ENCODE measurements around the gene RALGAPA1. TPM values are rescaled to one million over a fixed set of nuclear protein-coding genes. Genes with fewer than 3 reads are reported as not detected.

The RALGAPA1 gene
- total RNA-seq, 1 donor from 2014 or later: 61.0 TPM

DNA sequence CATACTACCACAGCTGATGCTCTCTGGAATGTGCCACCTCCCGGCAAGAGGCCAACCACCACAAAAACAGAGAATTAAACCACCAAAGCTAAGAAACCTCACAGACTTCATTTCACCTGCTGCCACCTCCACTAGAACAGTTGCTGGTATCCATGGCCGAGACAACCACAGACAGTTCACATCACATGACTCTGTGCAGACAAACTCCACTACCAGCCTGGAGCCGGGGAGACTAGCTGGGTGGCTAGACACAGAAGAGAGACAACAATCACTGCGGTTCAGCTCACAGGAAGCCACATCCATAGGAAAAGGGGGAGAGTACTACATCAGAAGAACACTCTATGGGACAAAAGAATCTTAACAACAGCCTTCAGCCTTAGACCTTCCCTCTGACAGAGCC is 78.2 kb downstream of the RALGAPA1 start:
- DNase-seq: no peak
- peaks cover 2% of the 10 kb centered on the region for H3K27me3 Mint-ChIP-seq (ENCODE audit: unreplicated experiment)
- no peaks in the 10 kb centered on the region for H3K9me3 Mint-ChIP-seq (ENCODE audit: unreplicated experiment)
- H3K4me3 Mint-ChIP-seq (ENCODE audit: unreplicated experiment): no peak overlapping the region
- peaks cover 29% of the 10 kb centered on the region for H3K36me3 Mint-ChIP-seq (ENCODE audit: unreplicated experiment)
- H3K27ac Mint-ChIP-seq (ENCODE audit: unreplicated experiment): no peak overlapping the region
- TF ChIP-seq, protein P1, sequence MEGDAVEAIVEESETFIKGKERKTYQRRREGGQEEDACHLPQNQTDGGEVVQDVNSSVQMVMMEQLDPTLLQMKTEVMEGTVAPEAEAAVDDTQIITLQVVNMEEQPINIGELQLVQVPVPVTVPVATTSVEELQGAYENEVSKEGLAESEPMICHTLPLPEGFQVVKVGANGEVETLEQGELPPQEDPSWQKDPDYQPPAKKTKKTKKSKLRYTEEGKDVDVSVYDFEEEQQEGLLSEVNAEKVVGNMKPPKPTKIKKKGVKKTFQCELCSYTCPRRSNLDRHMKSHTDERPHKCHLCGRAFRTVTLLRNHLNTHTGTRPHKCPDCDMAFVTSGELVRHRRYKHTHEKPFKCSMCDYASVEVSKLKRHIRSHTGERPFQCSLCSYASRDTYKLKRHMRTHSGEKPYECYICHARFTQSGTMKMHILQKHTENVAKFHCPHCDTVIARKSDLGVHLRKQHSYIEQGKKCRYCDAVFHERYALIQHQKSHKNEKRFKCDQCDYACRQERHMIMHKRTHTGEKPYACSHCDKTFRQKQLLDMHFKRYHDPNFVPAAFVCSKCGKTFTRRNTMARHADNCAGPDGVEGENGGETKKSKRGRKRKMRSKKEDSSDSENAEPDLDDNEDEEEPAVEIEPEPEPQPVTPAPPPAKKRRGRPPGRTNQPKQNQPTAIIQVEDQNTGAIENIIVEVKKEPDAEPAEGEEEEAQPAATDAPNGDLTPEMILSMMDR (IDR thresholded peaks at IDR 0.05; ENCODE audit: partially characterized antibody, unreplicated experiment): no peak
- H3K4me1 Mint-ChIP-seq (ENCODE audit: low read depth, unreplicated experiment): no peaks in the 10 kb centered on the region

DNA sequence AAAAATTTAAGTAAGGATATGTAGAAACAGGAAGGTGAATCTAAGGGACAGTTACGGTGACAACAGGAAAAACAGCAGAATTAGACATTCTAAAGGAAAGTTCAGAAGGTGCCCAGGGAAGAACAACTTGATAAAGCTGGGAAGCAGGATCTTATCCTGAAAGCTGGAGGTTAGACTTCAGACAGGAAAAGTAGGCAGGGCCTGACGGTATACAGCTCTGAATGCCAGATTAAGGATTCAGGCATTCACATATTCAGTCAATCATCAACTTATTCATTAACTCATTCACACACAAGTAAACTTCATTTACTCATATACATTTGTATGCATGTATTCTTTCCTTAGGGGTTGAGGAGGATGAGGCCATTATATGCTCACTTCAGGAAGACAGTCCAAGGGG is 81.3 kb downstream of the RALGAPA1 start:
- H3K4me3 Mint-ChIP-seq (ENCODE audit: unreplicated experiment): no peak overlapping the region
- no peaks in the 10 kb centered on the region for H3K27me3 Mint-ChIP-seq (ENCODE audit: unreplicated experiment)
- no peak for DNase-seq
- TF ChIP-seq, protein P1 (IDR thresholded peaks at IDR 0.05; ENCODE audit: partially characterized antibody, unreplicated experiment): no peak
- no peak overlapping the region for H3K27ac Mint-ChIP-seq (ENCODE audit: unreplicated experiment)
- H3K36me3 Mint-ChIP-seq (ENCODE audit: unreplicated experiment): peaks cover 14% of the 10 kb centered on the region
- H3K4me1 Mint-ChIP-seq (ENCODE audit: low read depth, unreplicated experiment): no peaks in the 10 kb centered on the region
- H3K9me3 Mint-ChIP-seq (ENCODE audit: unreplicated experiment): no peaks in the 10 kb centered on the region

DNA sequence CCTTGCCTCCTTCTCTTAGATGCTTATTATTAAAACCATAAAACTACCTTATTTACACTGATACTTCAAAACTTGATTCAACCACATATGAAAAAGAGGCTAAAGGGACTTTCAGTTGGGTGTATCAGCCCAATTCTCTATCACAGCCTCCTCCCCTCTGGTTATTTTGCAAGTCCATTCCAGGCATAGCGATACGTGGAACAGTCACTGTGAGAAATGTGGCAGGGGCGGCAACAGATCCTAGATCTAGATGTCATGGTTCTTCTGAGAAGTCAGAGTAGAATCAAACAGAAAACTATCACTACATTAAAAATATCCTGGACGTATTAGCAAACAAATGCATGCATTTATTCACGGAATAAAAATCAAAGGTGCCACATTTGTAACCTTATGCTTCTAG is 83.2 kb downstream of the RALGAPA1 start:
- Mint-ChIP-seq H3K27ac (ENCODE audit: unreplicated experiment) (no peak overlapping the region), H3K9me3 (ENCODE audit: unreplicated experiment) (no peaks in the 10 kb centered on the region), H3K4me3 (ENCODE audit: unreplicated experiment) (no peak overlapping the region), H3K4me1 (ENCODE audit: low read depth, unreplicated experiment) (no peaks in the 10 kb centered on the region), H3K36me3 (ENCODE audit: unreplicated experiment) (peaks cover 13% of the 10 kb centered on the region), H3K27me3 (ENCODE audit: unreplicated experiment) (no peaks in the 10 kb centered on the region)
- TF ChIP-seq, protein P1 (IDR thresholded peaks at IDR 0.05; ENCODE audit: partially characterized antibody, unreplicated experiment): no peak
- no peak for DNase-seq

DNA sequence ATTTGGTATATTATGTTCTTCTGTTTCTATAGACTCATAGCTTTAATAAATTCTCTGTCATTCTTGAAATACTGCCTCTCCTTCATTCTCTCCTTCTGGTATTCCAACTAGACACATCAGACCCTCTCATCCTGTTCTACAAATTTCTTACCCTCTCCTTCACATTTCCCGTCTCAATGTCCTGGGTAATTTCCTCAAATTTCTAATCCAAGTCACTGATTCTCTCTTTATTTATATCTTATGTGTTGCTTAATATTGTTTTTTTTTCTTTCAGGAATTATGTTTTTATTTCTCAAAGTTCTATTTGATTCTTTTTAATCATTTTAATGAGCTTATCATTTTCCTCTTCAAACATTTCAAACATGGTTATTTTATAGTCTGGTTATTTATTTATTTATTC is 94.0 kb downstream of the RALGAPA1 start:
- no peak for DNase-seq
- Mint-ChIP-seq H3K27me3 (ENCODE audit: unreplicated experiment) (no peaks in the 10 kb centered on the region), H3K4me1 (ENCODE audit: low read depth, unreplicated experiment) (no peaks in the 10 kb centered on the region), H3K4me3 (ENCODE audit: unreplicated experiment) (no peak overlapping the region), H3K27ac (ENCODE audit: unreplicated experiment) (no peak overlapping the region), H3K9me3 (ENCODE audit: unreplicated experiment) (no peaks in the 10 kb centered on the region), H3K36me3 (ENCODE audit: unreplicated experiment) (peaks cover 6% of the 10 kb centered on the region)
- TF ChIP-seq, protein P1 (IDR thresholded peaks at IDR 0.05; ENCODE audit: partially characterized antibody, unreplicated experiment): no peak

DNA sequence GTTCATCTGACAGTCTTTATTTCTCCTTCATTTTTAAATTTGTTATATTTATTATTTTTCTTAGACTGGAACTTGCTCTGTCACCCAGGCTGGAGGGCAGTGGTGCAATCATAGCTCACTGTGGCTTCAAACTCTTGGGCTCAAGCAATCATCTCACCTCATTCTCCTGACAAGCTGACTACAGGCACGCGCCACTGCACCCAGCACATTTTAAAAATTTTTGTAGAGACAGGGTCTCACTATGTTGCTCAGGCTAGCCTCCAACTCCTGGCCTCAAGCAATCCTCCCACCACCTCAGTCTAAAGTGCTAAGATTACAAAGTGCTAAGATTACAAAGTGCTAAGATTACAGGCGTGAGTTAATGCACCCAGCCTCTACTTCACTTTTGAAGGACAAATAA is 96.6 kb downstream of the RALGAPA1 start:
- TF ChIP-seq, protein P1 (IDR thresholded peaks at IDR 0.05; ENCODE audit: partially characterized antibody, unreplicated experiment): no peak
- Mint-ChIP-seq H3K27me3 (ENCODE audit: unreplicated experiment) (no peaks in the 10 kb centered on the region), H3K9me3 (ENCODE audit: unreplicated experiment) (no peaks in the 10 kb centered on the region), H3K27ac (ENCODE audit: unreplicated experiment) (no peak overlapping the region), H3K36me3 (ENCODE audit: unreplicated experiment) (no peaks in the 10 kb centered on the region), H3K4me1 (ENCODE audit: low read depth, unreplicated experiment) (no peaks in the 10 kb centered on the region), H3K4me3 (ENCODE audit: unreplicated experiment) (no peak overlapping the region)
- DNase-seq: no peak
